HCT116 (cell line): Measurements from ENCODE around the gene PRIMA1.

Experiments
- EZH2phosphoT487 ChIP-seq: fragments of 200-600 bp; IDR thresholded peaks from 2 replicates; pipeline ENCODE4 v1.6.1; 2018; ENCODE audit warnings: antibody characterized with exemption, borderline replicate concordance
- TF ChIP-seq, protein P1 (sequence below), 3 experiments: fragments of 200-600 bp in 1 of 3; sonication (generic) in 1 of 3; IDR thresholded peaks in 2 of 3; conservative IDR thresholded peaks in 1 of 3; 2 replicates each; pipeline ENCODE4 v1.5.1; 2012 to 2017; ENCODE audit warnings: low read depth in 2 of 3, low read length in 2 of 3, antibody characterized with exemption in 1 of 3, borderline replicate concordance in 1 of 3, control low read depth in 1 of 3, mild to moderate bottlenecking in 1 of 3, mixed read lengths in 1 of 3, mixed run types in 1 of 3, moderate library complexity in 1 of 3; ENCODE audit not compliant: insufficient read depth in 1 of 3
- TF ChIP-seq, protein P2 (sequence below): IDR thresholded peaks from 2 replicates; pipeline ENCODE4 v1.6.1; 2012; ENCODE audit warnings: low read depth

DNA sequence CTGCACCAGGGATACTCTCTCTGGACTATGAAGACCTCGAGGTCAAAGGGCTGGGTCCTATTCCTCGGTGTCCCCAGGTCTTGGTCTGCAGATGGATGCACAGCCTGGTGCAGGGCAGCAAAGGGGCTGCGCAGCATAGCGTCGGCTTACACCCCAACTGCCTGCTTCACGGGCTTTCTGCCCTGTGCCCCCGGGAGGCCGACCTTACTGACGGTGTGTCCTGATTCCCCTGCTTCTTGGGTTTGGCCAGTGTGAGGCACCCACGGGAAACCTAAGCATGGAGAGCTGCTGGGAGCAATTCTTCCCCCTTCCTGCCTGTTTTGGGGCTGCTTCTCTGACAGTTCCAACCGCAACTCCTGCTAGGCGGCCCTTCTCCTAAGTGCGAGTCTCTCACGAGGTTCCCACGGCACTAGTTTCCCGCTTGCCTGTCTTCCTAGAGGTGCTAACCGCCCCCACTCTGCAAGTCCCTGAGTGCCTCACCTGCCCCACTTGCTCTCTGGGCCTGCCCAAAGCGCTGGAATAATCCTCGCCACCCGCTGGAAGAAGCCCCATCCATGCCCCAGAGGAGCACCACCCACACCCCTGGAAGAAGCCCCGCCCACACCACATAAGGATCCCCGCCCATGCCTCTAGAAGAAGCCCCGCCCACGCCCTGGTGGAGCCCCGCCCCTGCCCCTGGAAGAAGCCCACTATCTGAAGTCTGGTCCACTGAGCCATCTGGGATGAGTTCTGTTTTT lies 54.0 kb downstream of the PRIMA1 start:
- TF ChIP-seq, protein P1, sequence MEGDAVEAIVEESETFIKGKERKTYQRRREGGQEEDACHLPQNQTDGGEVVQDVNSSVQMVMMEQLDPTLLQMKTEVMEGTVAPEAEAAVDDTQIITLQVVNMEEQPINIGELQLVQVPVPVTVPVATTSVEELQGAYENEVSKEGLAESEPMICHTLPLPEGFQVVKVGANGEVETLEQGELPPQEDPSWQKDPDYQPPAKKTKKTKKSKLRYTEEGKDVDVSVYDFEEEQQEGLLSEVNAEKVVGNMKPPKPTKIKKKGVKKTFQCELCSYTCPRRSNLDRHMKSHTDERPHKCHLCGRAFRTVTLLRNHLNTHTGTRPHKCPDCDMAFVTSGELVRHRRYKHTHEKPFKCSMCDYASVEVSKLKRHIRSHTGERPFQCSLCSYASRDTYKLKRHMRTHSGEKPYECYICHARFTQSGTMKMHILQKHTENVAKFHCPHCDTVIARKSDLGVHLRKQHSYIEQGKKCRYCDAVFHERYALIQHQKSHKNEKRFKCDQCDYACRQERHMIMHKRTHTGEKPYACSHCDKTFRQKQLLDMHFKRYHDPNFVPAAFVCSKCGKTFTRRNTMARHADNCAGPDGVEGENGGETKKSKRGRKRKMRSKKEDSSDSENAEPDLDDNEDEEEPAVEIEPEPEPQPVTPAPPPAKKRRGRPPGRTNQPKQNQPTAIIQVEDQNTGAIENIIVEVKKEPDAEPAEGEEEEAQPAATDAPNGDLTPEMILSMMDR (IDR thresholded peaks at IDR 0.05 in 2 of 3, conservative IDR thresholded peaks at IDR 0.05 in 1 of 3; ENCODE audit: borderline replicate concordance in 1 of 3, insufficient read depth in 1 of 3, low read depth in 2 of 3, low read length in 2 of 3): no peak
- TF ChIP-seq EZH2phosphoT487: no peak
- TF ChIP-seq, protein P2, sequence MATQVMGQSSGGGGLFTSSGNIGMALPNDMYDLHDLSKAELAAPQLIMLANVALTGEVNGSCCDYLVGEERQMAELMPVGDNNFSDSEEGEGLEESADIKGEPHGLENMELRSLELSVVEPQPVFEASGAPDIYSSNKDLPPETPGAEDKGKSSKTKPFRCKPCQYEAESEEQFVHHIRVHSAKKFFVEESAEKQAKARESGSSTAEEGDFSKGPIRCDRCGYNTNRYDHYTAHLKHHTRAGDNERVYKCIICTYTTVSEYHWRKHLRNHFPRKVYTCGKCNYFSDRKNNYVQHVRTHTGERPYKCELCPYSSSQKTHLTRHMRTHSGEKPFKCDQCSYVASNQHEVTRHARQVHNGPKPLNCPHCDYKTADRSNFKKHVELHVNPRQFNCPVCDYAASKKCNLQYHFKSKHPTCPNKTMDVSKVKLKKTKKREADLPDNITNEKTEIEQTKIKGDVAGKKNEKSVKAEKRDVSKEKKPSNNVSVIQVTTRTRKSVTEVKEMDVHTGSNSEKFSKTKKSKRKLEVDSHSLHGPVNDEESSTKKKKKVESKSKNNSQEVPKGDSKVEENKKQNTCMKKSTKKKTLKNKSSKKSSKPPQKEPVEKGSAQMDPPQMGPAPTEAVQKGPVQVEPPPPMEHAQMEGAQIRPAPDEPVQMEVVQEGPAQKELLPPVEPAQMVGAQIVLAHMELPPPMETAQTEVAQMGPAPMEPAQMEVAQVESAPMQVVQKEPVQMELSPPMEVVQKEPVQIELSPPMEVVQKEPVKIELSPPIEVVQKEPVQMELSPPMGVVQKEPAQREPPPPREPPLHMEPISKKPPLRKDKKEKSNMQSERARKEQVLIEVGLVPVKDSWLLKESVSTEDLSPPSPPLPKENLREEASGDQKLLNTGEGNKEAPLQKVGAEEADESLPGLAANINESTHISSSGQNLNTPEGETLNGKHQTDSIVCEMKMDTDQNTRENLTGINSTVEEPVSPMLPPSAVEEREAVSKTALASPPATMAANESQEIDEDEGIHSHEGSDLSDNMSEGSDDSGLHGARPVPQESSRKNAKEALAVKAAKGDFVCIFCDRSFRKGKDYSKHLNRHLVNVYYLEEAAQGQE: no peak
